RPMI7951 (cell line): ENCODE results near the gene OTUB2. TPM values are rescaled to one million over a fixed set of nuclear protein-coding genes. Genes with fewer than 3 reads are reported as not detected.

Experiments used
- DNase-seq: peaks from one replicate; pipeline ENCODE4 v3.0.0-alpha.2; 2012; ENCODE audit warnings: low read depth
- total RNA-seq: library from RNA; depleted of rRNA; stranded (reverse); fragments of >200 nt; shearing (Covaris generic); gene quantifications from 2 replicates; pipeline ENCODE4 v1.2.3, GENCODE V29; 2014; rRNA removed

OTUB2 gene
- 1.5 and 1.6 TPM in 2 replicates for total RNA-seq

DNA sequence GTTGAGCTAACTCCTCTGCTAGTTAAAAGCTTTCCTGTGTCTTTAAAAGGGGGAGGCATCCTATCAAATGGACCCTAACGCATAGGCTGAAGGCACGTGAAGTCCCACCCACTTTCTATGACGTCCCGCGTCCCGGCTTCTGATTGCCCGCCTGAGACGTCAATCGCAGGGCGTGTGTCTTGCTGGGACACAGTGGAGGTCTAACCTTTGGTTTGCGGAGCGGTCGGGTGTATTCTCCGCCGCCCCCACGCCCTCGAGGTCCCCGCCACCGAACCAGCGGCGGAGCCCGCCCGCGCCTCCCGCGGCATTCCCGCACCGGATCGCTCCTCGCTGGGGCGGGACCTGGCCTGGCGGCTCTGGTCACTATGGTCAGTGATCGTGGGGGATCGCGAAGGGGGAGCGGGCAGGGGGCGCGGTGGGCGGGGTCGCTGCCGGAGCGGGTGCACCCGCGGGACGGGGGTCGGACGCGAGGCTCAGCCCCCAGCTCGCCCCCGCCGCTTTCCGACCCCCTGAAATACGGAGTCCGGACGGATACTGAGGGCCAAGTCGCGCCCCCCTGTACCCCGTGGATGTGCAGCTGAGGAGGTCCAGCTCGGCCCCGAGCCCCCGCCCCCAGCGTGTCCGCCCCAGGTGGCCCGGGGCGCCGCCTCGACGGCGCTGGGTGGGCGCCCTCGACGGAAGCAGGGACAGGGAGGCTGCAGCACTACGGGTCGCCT lies at the start of gene OTUB2:
OTUB2 (plus strand) TSS at position 168 of the 716 bp plus-strand sequence; CDS start at position 366, 198 bp downstream.
- DNase-seq: peak; percentile 98

DNA sequence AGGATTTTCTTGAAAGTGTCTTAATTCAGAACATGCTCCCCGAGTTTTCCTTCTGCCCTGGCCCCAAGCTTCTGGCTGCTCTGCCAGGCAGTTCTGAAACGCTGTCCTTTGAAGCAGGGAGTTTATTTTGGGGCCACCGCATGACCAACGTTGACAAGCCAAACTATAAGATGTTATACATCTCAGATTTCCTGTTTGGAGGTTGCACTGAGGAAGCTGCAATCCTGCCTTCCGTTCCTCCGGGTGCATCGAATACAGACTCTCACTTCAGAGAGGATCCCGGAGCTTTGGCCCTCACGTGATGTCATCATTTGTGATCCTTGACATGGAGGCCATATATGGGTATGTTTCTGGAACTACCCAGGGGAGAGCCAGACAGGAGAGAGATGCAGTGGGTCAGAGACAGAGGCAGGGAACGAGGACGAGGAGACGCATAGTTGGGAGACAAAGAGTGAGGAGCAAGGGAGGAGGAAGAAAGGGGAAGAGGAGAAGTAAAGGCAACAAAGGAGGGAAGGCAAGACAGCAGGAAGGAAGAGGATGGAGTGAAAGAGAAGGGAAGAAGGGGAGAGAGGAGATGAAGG lies 49.6 kb upstream of the OTUB2 start, which contains the start of gene ASB2:
ASB2 (minus strand) TSS at position 94 of the 581 bp plus-strand sequence. CDS start 12,031 bp downstream, outside the sequence.
- DNase-seq: peak; percentile 54

DNA sequence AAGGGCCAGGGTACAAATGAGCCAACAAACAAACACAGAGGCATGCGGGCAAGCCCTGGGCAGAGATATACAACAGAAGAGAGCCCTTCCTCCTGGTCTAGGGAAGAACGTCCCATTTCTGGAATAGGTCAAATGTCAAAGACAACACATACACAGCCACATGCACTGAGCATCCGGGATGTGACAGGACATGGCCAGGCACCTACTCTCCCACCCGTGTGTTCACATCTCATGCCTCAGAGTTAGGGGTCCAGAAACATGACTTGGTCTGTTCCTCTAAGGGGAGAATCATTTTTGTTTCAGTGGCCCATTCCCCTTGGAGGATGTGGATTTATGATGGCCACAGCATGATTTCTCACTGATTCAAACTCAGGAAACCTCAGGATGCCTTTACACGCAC lies 49.0 kb upstream of the OTUB2 start:
- no peak for DNase-seq

DNA sequence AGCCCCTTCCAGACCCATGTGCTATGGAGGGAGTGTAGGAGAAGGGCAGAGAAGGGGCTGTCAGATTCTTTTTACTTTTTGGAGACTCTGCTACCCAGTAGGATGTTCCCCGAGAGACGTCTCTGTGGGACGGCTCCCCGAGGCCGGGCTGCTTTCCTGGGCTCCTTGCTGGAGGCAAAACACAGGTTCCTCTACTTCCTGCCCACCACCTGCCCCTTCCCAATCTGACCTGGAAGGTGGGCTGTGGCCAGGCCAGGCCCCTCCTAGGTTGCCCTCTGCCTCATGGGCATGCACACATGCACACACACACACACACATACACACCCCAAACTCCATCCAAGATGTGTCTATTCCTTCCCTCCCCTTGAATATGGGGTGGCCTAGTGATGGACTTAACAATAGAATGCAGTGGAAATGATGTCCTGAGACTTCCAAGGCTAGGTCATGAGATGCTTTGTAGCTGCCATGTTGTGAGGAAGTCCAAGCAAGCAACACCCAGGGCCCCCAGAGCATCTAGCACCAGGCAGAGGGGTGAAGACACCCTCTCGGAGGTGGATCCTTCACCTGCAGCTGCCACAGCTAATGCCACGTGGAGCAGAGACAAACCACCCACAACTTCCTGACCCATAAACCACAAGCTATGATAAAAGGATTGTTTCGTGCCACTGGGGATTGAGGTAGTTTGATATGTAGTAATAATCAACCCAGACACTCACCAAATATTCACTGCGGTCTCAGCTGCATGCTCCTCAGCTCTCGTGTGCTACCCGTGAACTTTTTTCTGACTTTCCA lies 48.2 kb upstream of the OTUB2 start:
- DNase-seq: peak; percentile 72

DNA sequence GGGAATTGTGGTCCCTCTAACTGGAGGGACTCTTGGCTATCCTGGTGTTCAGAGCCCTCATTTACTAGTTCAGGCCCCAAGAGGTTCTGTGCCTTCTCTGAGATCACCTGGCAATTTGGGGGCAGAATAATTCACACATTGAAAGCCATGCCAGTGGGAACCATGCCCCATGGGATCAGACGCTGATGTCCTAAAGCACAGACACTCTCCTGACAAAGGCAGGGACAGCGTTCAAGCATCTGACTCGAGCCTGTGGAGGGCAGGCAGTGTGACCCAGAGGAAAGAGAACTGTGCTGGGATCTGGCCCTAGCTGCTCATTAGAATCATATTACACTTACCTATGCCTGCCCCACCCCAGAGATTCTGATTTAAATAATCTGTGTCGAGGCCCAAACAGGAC lies 47.4 kb upstream of the OTUB2 start:
- DNase-seq: no peak

DNA sequence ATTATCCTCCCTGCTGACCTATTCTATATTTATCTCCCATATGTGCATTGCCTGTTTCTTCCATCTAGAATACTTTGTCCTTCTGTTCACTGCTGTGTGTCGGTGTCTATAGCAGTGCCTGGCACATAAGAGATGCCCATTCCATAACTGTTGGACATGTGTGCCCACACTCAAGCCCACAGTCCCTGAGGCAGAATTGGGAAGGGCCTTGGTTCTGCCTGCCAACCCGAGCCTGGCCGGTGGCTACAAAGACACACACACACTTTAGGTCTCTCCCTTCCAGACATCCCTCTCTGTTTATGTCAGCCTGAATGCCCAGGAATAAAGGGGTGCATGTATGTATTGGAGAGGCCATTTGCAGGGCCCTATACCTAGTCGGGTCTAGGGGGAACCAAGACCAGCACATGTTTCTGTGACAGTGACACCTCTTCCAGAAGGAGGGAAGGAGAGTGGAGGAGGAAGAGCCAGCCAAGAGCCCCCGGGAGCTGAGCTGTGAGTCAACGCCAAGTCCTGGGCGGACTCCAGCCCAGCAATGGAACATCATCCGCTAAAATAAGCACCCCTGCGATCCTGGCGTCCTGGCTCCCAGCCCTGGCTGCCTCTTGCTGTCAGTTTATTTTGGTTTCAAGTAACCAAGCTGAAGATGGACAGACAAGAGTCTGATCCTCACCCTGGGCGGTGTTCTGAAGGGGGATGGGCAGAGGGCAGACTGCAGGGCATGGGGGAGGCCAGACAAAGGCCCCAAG lies 45.5 kb upstream of the OTUB2 start:
- DNase-seq: peak; percentile 70

DNA sequence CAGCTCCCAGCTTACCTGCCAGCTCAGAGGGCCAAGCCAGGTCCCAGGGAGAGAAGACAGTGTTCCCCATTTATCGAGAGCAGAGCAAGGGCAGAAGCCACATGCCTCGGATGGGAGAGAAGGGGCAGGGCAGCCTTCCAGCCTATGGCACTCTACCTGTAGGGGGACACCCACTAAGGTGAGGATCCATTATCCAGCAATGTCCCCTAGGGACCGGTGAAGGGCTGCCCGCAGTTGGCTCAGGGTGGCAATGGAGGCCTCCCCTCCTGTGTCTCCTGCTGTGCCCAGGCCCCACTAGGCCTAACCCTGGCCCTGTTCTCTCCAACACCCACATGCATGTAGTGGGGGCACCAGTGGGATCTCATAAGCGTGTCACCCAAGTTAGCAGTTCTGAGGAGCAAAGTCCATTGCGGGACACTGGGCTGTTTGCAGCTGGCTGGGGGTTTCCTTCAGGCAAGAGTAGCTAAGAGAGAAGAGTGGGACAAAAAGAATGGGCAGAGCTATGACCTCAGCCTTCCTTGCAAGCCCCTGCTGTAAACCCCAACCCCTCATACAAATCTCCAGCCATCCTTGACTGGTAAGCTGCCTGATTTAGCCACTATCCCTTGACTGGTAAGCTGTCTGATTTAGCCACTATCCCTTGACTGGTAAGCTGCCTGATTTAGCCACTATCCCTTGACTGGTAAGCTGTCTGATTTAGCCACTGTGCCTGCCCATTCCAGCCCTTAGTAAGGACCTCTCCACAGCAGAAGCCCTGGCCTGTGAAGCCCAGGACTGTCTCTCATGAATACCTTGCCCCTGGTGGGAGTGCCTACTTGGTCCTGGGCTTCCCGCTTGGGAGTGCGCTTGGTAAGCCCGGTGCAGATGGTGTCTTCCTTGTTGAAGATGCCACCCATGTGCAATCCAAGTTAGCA lies 44.6 kb upstream of the OTUB2 start:
- no peak for DNase-seq

DNA sequence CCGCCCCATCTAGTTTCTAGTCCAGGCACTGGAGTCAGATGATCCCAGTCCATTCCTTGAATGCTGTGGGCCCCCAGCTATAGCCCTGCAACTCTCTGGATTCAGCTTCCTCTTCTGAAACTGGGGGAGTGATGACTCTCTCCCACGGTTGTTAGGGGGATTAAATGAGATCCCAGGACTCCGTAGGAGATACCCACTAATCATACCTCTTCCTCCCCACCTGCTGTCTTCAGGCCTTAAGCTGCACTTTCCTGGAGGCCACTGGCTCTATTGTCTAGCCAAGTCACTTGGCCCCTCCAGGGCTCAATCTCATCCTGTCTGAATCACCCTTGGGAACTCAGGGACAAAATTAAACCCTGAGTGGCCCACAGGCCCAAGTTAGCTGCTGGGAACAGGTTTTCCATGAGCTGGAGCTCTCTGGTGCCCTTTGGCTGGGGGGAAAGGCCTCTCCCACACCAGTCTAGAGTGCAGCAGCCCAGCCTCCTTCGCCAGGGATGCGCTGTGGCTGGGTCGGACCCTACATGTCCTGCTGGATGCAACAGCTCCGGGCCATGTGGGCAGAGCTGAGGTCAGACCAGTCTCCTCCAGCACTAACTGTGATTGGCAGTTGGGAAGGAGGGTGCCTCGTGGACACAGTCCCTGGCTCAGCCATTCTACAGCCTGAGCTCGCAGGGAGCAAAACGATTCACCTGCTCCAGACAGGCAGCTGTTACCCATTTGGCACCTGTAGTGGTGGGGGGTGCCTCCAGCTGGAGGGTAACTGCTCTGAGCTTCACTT lies 43.7 kb upstream of the OTUB2 start:
- no peak for DNase-seq

DNA sequence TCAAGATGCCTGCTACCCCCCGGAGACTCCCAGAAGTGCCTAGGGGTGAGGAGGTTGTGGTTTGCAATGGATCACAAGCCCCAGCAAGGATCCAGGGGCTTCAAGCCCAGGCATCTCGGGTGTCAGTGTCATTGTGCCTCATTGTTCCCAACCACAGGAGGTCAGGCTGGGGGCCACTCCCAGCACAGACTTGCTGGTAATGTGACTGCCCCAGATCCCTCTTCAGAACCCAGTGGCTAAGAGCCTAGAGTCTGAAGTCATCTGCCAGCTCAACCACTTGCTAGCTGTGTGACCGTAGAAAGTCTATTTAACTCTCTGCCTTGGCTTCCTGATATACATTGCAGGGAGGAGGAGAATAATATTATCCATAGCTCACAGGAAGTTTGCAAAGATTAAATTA lies 42.1 kb upstream of the OTUB2 start:
- DNase-seq: peak; percentile 48

DNA sequence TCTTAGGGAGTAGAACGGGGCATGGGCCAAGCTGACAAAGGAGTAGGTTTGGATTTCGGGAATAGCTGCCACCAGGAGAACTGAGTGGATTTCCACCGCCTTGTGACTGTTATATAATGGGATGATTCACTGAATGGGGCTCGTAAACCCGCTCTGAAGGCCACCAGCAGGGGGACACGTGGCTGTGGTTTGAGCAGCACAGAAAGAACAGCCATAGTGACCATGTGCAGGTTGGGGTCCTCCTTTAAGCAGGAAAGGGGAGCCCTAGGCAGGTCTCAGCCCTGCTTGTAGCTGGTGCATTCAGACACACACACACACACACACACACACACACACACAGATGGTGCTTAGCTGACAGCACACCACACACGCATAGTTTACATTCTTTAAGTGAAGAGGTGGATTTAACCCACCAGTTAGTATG lies 41.1 kb upstream of the OTUB2 start:
- peak; percentile 78 for DNase-seq

DNA sequence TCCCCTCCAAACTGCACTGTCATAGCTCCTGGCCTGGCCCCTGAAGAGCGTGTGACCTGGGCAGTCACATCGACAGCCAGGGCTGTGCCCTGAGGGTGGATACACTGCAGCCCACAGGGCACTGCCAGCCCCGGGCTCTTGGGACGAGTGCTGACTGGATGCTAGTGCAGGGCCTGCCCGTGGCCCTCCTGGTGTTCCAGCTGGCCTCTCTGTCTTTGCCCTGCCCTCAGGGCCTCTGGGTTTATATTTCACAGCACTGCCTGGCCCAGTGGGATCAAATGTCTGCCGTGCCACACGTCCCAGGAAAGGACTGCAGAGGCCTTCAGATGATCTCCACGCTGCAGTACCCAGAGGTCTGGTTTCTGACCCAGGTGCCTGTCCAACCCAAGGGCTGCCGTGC lies 39.2 kb upstream of the OTUB2 start:
- no peak for DNase-seq

DNA sequence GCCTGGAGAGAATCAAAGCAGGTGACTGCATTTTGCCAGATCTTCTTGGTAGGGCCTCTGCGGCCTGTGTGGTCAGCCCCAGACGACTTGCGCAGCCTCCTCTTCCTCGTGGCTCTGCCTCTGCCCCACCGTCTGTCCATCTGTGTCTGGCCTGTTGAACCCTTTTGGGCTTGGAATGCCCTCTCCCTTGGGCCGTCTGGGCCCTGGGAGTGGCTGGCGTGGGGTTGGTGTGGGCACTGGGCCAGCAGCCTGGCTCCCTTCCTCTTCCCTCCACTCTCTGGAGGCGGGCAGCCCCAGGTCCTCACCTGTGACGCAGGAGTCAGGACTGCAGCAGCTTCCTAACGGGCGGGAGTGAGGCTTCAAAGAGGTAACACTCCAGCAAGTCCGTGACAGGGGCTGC lies 38.8 kb upstream of the OTUB2 start:
- no peak for DNase-seq

DNA sequence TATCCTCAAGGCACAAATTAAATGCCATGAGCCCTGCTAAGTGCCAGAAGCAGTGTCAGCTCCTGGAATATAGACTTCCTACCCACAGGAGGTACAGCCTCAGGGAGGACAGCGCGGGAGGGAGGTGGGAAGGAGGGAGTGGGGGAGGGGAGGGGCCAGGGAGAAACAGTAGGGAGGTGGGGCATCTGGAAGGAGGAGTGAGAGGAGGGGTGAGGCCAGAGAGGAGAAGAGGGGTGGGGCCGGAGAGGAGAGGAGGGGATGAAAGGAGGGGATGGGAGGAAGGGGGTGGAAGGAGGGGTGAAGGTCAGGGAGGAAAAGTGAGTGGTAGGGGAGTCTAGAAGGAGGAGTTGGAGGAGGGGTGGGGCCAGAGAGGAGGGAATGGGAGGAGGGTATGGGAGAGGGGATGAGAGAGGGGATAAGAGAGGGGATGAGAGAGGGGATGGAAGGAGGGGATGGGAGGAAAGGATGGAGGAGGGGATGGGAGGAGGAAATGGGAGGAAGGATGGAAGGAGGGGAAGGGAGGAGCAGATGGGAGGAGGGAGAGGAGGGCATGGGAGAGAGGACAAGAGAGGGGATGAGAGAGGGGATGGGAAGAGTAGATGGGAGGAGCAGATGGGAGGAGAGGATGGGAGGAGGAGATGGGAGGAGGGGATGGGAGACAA lies 38.2 kb upstream of the OTUB2 start:
- DNase-seq: no peak

DNA sequence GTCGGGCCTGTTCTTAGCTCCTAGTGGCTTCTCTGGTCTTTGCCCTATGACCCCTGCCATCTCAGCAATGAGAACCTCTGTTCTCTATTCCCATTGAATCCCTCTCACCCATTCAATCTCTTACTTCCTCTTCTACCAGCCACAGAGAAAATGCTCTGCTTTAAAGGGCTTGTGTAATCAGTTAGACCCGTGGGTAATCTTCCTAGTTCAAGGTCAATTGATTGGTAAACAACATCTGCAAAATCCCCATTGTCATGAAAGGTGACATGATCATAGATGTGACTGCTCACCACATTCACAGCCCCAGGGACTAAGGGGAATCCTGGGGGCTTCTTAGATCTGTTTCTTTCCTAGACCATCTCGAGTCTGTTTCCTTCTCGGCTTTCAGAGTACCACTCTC lies 36.2 kb upstream of the OTUB2 start:
- no peak for DNase-seq

DNA sequence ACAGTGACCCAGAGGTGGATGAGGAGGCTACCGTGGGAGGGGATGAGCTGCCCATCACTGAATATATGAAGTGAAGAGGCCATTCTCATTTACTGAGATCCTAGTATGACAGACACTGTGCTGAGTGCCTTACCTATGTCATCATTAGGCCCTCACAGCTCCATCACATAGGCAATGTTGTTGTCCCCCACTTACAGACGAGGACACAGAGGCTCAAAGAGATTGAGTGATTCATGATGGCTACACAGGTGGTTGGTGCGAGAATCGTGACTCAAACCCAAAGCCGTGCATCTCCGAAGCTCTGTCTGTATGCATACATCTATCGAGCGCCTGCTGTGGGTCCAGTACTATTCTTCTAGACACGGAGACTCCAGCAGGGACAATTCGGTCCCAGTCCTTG lies 34.9 kb upstream of the OTUB2 start:
- DNase-seq: no peak

DNA sequence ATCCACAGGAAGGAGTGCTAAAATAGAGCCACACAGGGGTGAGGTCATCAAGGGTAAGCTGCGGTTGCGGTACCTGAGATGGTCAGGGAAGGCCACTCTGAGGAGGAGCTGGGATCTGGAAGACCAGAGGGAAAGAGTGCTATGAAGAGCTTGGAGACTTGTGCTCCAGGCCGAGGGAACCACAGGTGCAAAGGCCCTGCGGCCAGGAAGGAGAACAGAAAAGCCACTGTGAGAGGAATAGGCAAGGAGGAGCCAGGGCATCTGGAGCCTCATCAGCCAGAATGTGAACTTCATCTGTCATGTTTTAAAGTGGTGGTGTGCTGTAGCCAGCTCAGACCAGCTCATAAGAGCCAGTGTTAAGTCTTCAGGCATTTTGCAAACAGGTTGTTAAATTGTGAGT lies 34.5 kb upstream of the OTUB2 start:
- no peak for DNase-seq

DNA sequence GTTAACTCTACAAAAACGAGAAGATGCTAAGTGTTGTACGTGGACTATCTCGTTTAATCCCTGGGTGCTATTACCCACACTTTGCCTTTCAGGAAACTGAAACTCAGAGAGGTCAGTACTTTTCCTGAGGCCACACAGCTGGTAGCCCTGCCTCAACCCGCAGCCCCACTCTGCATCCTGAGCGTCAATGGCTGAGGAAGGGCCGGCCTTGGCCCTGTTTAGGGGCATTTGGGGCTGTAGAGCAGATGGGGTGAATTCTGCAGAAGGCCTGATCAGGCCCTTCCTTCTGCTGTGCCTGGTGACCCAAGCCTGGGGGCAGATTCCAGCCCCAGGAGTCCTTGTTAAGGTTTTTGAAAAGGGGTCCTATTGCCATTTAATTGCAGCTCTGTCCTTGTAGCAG lies 32.8 kb upstream of the OTUB2 start:
- no peak for DNase-seq

DNA sequence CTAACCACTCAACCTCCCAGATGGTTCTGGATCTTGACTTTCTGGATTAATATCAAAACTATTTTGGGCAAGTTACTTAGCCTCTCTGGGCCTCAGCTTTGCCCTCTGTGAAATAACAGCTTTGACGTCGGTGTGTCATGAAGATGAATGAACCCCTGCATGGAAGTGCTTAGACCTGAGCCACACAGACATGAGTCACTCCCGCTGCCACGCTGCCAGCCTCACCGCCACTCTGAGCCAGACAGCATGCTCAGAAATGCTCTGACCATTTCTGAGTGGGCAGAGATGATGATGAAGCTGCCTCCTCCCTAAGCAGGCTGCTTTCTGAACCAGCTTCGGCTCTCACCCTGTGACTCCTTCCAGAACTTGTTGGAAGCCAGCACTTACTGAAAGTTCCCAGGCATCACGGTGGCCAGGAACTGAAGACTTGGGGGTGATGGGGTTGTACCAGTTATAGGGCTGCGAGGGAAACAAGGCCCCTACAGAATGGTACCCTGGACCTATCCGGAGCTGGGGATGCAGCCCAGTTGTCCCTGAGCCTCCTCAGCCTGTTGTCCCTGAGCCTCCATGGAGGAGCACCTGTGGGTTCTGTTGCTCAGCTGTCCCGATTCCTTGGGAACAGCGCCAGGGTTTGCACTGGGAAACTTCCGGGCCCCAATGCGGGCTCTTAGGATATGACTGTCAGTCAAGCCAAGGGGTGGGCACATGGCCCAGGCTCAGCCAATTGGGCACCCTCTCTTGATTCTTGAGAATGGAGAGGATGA lies 31.0 kb upstream of the OTUB2 start:
- peak; percentile 88 for DNase-seq
